ENCODE measurements around the gene SMU1. TPM values are rescaled to one million over a fixed set of nuclear protein-coding genes. Genes with fewer than 3 reads are reported as not detected.
A peak's percentile ranks its signal among the peaks of the same experiment; 100 is the strongest.
"Not testable (repeated sequence)": the region's sequence is repeated elsewhere in the genome, so short reads cannot be mapped to it uniquely, and the experiment has no call there.

The SMU1 gene
- total RNA-seq, 1 donor from 2014 or later = 16.3 TPM

DNA sequence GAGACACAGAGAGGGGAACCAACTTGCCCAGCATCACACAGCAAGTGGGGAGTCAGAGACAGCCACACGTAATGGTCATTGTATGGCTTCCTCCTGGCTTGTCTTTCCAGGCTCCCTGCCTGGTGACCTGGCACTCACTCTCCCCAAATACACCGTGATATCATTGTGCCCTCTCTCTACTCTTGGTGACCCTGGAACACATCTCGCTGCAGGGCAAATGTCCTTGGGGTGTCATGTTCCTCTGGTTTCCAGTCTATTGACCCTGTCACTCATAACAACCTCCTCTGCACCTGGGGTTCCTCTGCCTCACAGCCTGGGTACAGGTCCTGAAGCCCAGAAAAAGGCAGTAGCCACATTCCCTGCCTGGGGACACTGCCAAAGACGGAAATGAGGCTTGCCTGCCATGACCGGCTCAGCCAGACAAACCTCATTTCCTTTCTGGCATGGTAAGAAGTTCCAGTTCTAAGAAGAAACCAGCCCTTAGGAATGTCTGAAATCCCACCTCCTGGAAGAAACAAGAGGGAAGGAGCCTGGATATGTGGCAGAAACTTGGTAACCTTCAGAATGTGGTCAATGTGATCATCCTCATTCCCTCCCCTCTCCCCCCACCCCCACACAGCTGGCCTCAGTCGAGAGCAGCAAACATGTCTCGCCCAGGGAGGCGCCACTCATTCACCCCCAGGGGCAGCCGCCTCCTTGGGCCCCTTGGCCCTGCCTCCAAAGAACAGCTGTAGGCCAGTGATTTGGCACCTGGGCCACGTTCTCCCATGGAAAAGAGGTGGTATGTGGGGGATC is 30.6 kb upstream of the SMU1 start:
- ATAC-seq (peak; percentile 67), DNase-seq (peak; percentile 63)
- intact Hi-C loops (cut with micrococcal nuclease) = no loop called here

GRCh38 chr9:33106372-33106771 is 29.9 kb upstream of the SMU1 start:
- intact Hi-C loops (cut with micrococcal nuclease) = no loop called here
- ATAC-seq = no peak
- DNase-seq = no peak

- ATAC-seq = no peak
- intact Hi-C loops (cut with micrococcal nuclease) = no loop called here
- DNase-seq = no peak
Measured at GRCh38 chr9:33105959-33106358, 29.5 kb upstream of the SMU1 start.

- intact Hi-C loops (cut with micrococcal nuclease) = no loop called here
- DNase-seq (no peak), ATAC-seq (no peak)
Measured at GRCh38 chr9:33105504-33105903, 29.0 kb upstream of the SMU1 start.

- ATAC-seq = no peak
- intact Hi-C loops (cut with micrococcal nuclease) = no loop called here
Measured at GRCh38 chr9:33104401-33104800, 27.9 kb upstream of the SMU1 start.

GRCh38 chr9:33103501-33104281 is 27.2 kb upstream of the SMU1 start:
- DNase-seq (no peak), ATAC-seq (no peak)
- intact Hi-C loops (cut with micrococcal nuclease) = no loop called here

More at GRCh38 chr9:33104401-33104800, 27.9 kb upstream of the SMU1 start:
- no peak for DNase-seq

DNA sequence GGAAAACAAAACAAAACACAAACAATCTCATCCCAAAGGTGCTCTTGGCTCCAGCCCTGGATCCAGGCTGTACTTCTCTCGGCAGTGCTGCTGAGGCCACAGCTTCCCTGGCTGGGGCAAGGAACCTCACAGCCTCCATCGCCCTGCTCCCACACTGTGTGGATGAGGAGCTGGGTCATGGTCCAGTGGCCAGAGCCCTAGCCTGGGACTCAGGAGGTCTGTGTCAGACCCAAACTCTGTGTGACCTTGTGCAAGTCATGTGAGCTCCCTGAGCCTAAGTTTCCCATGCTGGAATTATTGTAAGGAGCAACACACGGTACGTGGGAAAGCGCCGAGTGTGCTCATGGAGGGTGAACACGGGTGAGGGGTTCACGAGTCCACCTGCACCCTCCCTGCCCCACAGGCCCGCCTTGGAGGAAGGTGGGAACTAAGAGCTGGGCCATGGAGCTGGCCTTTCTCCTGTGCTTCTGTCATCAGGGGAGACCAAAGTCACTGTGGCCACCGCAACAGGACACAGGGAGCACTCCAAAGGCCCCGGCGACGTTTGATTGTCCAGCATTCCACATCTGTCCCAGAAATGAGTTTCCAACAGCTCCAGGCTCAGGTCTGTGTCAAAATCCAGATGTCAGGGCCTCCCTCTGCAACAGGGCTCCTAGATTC is 26.2 kb upstream of the SMU1 start:
- intact Hi-C loops (cut with micrococcal nuclease) = no loop called here
- no peak for ATAC-seq
- no peak for DNase-seq

DNA sequence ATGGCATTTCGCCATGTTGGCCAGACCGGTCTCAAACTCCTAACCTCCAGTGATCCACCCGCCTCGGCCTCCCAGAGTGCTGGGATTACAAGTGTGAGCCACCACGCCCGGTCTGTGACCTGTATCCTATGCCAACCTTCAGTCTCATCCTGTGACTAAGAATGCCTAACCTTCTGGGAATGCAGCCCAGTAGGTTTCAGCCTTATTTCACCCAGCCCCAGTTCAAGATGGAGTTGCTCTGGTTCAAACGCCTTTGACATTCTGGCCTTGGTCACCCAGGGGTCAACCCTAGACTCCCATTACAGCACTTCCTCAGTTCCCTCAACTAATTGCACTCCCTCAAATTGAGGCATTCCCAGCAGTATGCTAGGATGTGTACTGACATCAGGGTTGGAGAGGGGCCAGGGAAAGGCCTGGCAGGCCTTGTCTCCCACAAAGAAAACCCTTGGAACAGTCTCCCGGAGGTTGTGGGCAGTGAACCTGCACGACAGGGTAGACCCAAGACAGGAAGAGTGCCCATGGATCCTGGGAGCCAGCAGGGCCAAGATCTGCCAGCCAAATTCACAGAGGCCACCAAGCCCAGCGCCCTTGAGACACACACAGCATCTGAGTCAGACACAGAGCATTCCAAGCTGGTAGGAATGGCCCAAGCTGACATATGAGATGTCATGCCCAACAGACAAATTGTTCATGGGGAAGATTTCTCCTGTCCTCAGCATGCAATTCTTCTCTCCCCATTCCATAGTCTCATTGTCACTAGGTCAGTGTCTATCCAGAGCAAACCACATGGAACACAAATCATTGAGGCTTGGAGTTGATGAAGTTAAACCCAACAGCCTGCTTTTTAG is 24.9 kb upstream of the SMU1 start:
- DNase-seq = no peak
- intact Hi-C loops (cut with micrococcal nuclease) = no loop called here

GRCh38 chr9:33099754-33100153 is 23.3 kb upstream of the SMU1 start:
- no peak for ATAC-seq
- DNase-seq = no peak
- intact Hi-C loops (cut with micrococcal nuclease) = no loop called here

More for the DNA sequence above, 24.9 kb upstream of the SMU1 start:
- peak; percentile 44 for ATAC-seq

- DNase-seq (no peak), ATAC-seq (no peak)
- intact Hi-C loops (cut with micrococcal nuclease) = no loop called here
Measured at GRCh38 chr9:33097192-33097591, 20.7 kb upstream of the SMU1 start.

DNA sequence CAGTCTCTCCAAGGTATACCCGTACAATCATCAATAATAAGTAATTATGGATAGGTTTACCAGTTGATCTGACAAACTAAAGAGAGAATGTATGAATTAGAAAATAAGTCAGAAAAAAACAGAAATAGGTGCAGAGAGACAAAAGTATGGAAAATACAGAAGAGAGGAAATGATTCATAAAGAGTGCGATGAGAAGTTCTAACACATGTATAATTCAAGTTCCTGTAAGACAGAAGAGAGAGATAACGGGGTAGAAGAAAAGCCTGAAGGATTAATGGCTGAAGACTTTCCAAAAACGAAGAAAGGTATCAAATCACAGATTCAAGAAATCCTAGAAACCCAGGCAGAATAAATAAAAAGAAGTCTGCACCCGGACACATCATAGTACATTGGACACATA is 16.2 kb upstream of the SMU1 start:
- intact Hi-C loops (cut with micrococcal nuclease) = no loop called here

DNA sequence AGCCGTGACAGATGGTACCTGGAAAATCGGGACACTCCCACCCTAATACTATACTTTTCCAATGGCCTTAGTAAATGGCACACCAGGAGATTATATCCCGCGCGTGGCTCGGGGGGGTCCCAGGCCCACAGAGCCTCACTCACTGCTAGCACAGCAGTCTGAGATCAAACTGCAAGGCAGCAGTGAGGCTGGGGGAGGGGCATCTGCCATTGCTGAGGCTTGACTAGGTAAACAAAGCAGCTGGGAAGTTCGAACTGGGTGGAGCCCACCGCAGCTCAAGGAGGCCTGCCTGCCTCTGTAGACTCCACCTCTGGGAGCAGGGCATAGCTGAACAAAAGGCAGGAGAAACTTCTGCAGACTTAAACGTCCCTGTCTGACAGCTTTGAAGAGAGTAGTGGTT is 9.2 kb upstream of the SMU1 start:
- intact Hi-C loops (cut with micrococcal nuclease) = loop anchor here (10.0 kb wide), 1 partner anchor 79 kb away; the partner anchor contains the start of gene B4GALT1
- not testable (repeated sequence) for ATAC-seq, DNase-seq

More for the DNA sequence above, 16.2 kb upstream of the SMU1 start:
- ATAC-seq = no peak
- no peak for DNase-seq

GRCh38 chr9:33082538-33083326 is 6.3 kb upstream of the SMU1 start:
- intact Hi-C loops (cut with micrococcal nuclease) = loop anchor here (10.0 kb wide), 1 partner anchor 82 kb away; the partner anchor contains the start of gene B4GALT1
- DNase-seq (no peak), ATAC-seq (peak; percentile 17)

DNA sequence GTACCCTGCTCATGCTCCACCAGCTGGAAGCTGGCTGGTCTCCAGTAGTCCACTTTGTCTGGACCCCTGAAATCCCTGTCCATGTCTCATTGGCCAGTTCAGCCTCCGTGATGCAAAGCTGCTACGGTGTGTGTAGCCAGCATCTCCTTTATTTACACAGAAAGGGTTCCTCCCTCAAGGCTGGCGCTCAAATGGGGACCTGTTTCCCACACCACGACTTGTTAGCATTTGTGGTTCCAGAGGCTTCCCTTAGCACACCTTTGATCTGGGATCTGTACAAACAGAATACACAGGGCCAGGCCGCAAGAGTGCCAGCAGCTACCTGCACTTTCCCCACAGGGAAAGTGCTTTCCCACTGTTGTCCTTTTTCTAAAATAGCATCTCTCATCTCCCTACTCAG is 5.7 kb upstream of the SMU1 start:
- DNase-seq = no peak
- intact Hi-C loops (cut with micrococcal nuclease) = loop anchor here (10.0 kb wide), 1 partner anchor 83 kb away; the partner anchor contains the start of gene B4GALT1
- no peak for ATAC-seq

GRCh38 chr9:33081128-33081851 is 4.8 kb upstream of the SMU1 start:
- ATAC-seq (peak; percentile 59), DNase-seq (no peak)
- intact Hi-C loops (cut with micrococcal nuclease) = loop anchor here (1.0 to 10.0 kb wide), 2 partner anchors 84 to 144 kb away; partner anchors contain the start of gene B4GALT1

DNA sequence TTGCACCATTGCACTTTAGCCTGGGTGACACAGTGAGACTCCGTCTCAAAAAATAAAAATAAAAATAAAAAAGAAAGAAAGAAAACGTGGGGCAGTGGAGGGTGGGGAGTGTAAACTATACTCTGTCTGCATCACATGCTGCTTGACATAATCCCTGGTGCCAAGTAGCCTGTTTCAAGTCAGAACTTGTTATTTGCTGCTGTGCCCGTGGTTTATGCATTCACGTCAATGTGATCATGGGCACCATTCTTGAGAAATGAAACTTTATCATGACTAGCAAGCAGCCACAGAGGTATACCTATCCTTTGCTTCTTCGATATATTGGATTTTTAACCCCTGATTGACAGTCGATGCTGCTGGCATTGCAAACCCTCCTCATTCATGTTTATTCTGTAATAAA is 4.1 kb upstream of the SMU1 start:
- ATAC-seq = no peak
- DNase-seq = no peak
- intact Hi-C loops (cut with micrococcal nuclease) = loop anchor here (10.0 kb wide), 1 partner anchor 84 kb away; the partner anchor contains the start of gene B4GALT1

DNA sequence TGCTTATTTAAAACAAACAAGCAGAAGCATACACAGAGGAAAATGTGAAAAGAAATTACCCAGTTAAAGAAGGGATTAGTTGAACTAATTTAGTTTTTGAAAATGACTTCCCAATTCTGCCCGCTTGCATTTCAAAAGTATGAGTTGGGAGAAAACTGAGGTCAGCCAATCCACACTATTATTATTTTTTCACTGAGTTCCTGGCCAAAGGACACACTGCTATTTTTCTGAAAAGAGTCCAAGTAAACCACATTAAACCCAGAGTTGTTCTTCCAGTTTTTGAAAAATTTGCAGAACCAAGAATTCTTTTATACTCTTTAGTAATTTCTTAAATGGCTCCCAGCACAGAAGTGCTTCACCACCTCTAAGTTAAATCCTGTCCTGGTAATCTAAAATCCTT is 7.5 kb downstream of the SMU1 start:
- no peak for DNase-seq
- no peak for ATAC-seq
- intact Hi-C loops (cut with micrococcal nuclease) = no loop called here

All from left ventricle myocardium superior (tissue), 1 donor.